Left forelimb (tissue), 1 donor: Measurements from ENCODE around the gene MED12L.
"Not testable (repeated sequence)": the region's sequence is repeated elsewhere in the genome, so short reads cannot be mapped to it uniquely, and the experiment has no call there.

ENCODE experiments used
- DNase-seq: peaks from one replicate; pipeline ENCODE4 v3.0.0-alpha.2; 2018; ENCODE audit warnings: low spot score

Gene MED12L

GRCh38 chr3:151085227-151085888 lies at the start of gene MED12L:
MED12L (plus strand) TSS chr3:151085664; CDS start chr3:151086927, 1,263 bp downstream.
- peak; percentile 83 for DNase-seq

GRCh38 chr3:151037746-151038477 lies 47.6 kb upstream of the MED12L start:
- peak; percentile 75 for DNase-seq

GRCh38 chr3:151044706-151045105 lies 40.8 kb upstream of the MED12L start:
- no peak for DNase-seq

GRCh38 chr3:151047636-151048035 lies 37.8 kb upstream of the MED12L start:
- DNase-seq = no peak

GRCh38 chr3:151051533-151051932 lies 33.9 kb upstream of the MED12L start:
- no peak for DNase-seq

GRCh38 chr3:151052346-151052745 lies 33.1 kb upstream of the MED12L start:
- DNase-seq = no peak

GRCh38 chr3:151052756-151053155 lies 32.7 kb upstream of the MED12L start:
- DNase-seq = no peak

GRCh38 chr3:151058740-151059139 lies 26.7 kb upstream of the MED12L start:
- DNase-seq = no peak

- DNase-seq = no peak
Observed at GRCh38 chr3:151062611-151063010, 22.9 kb upstream of the MED12L start.

GRCh38 chr3:151067158-151067557 lies 18.3 kb upstream of the MED12L start:
- no peak for DNase-seq

GRCh38 chr3:151072842-151073241 lies 12.6 kb upstream of the MED12L start:
- not testable (repeated sequence) for DNase-seq

GRCh38 chr3:151074256-151074655 lies 11.2 kb upstream of the MED12L start:
- no peak for DNase-seq

GRCh38 chr3:151075869-151076562 lies 9.4 kb upstream of the MED12L start:
- no peak for DNase-seq

GRCh38 chr3:151076626-151077025 lies 8.8 kb upstream of the MED12L start:
- no peak for DNase-seq

- DNase-seq = not testable (repeated sequence)
Observed at GRCh38 chr3:151081082-151081481, 4.4 kb upstream of the MED12L start.

- DNase-seq = no peak
Observed at GRCh38 chr3:151082880-151083838, 2.3 kb upstream of the MED12L start.

- no peak for DNase-seq
Observed at GRCh38 chr3:151084893-151085226, 604 bp upstream of the MED12L start.

GRCh38 chr3:151085889-151086483 lies 522 bp downstream of the MED12L start:
- DNase-seq = peak; percentile 76

GRCh38 chr3:151086484-151087456 lies 1.3 kb downstream of the MED12L start:
- DNase-seq = peak; percentile 89

- no peak for DNase-seq
Observed at GRCh38 chr3:151087648-151088047, 2.2 kb downstream of the MED12L start.
